Transverse colon (tissue), 4 donors: ENCODE results near the gene MRPL14. TPM values are rescaled to one million over a fixed set of nuclear protein-coding genes. Genes with fewer than 3 reads are reported as not detected.

ENCODE experiments used
- DNase-seq: peaks from one replicate; pipeline ENCODE4 v3.0.0-alpha.2; 2019
- H3K27ac ChIP-seq, 4 donors: fragments of 200-600 bp; sonication (generic); 2 replicates each; pipeline ENCODE4 v1.5.1; 2016 to 2018; ENCODE audit warnings: inconsistent platforms in 4 of 4
- H3K27me3 ChIP-seq: fragments of 200-600 bp; sonication (generic); 2 replicates; pipeline ENCODE4 v1.5.1; 2017; ENCODE audit warnings: inconsistent platforms
- H3K36me3 ChIP-seq, 4 donors: fragments of 200-600 bp; sonication (generic); 2 replicates each; pipeline ENCODE4 v1.5.1; 2017 to 2019; ENCODE audit warnings: inconsistent platforms in 4 of 4
- H3K4me1 ChIP-seq, 4 donors: fragments of 200-600 bp; sonication (generic); 2 replicates each; pipeline ENCODE4 v1.5.1; 2017 to 2020; ENCODE audit warnings: inconsistent platforms in 4 of 4
- H3K4me3 ChIP-seq, 4 donors: fragments of 200-600 bp; sonication (generic); 1 replicate in 1 of 4; 2 replicates in 3 of 4; pipeline versions ENCODE4 v1.5.1 to v1.6.1; 2017 to 2019; ENCODE audit warnings: inconsistent platforms in 4 of 4
- H3K9me3 ChIP-seq, 2 donors: fragments of 200-600 bp; sonication (generic); 2 replicates each; pipeline ENCODE4 v1.5.1; 2017 to 2019; ENCODE audit warnings: inconsistent platforms in 2 of 2
- EP300 ChIP-seq: sonication (generic); formaldehyde crosslinking; IDR thresholded peaks from one replicate; pipeline ENCODE4 v1.6.1; 2017; ENCODE audit warnings: antibody characterized with exemption, low read depth
- POLR2A ChIP-seq: fragments of 450-650 bp; IDR thresholded peaks from one replicate; pipeline ENCODE4 v1.6.1; 2016; ENCODE audit warnings: antibody characterized with exemption, mild to moderate bottlenecking, moderate library complexity
- POLR2AphosphoS5 ChIP-seq, 3 donors: sonication (generic); formaldehyde crosslinking; IDR thresholded peaks; one replicate each; pipeline ENCODE4 v1.6.1; 2016; ENCODE audit warnings: antibody characterized with exemption in 3 of 3
- WGBS, 2 donors: methylation state at CpG; one replicate each; pipeline ENCODE4 v1.1.5; 2018; ENCODE audit warnings: low coverage in 1 of 2; 5-methylcytosine and 5-hydroxymethylcytosine counted together
- in situ Hi-C, 4 donors: fragments of 200-750 bp; cut with MboI; loops; one replicate each; pipeline versions ENCODE4 v1.15.0 to v1.15.1; 2017; ENCODE audit warnings: low sequenced_read_pairs in 3 of 4, low pct_ligation_motif_present in 1 of 4, low pct_unique_long_range_greater_than_20kb in 1 of 4
- intact Hi-C: fragments of 100-400 bp; cut with DNase I; formaldehyde crosslinking; loops from one replicate; pipeline ENCODE4 v1.15.1; 2023; ENCODE audit warnings: low total_unique reads
- total RNA-seq, 4 donors: library from RNA; depleted of rRNA; stranded (reverse); fragments of >200 nt; gene quantifications; one replicate each; pipeline ENCODE4 v1.1.0, GENCODE V29; 2016
- TF ChIP-seq, protein P1 (sequence below), 5 experiments: fragments of 200-600 bp in 3 of 5; fragments of 450-650 bp in 2 of 5; sonication (generic) in 3 of 5; IDR thresholded peaks; 1 replicate in 2 of 5; 2 replicates in 3 of 5; pipeline ENCODE4 v1.5.1; 2016 to 2017; ENCODE audit warnings: antibody characterized with exemption in 5 of 5, inconsistent platforms in 3 of 5, mild to moderate bottlenecking in 2 of 5, moderate library complexity in 1 of 5

Gene MRPL14
- total RNA-seq, 4 donors from 2014 or later = 15.5 to 54.6 (median 45.9) TPM

DNA sequence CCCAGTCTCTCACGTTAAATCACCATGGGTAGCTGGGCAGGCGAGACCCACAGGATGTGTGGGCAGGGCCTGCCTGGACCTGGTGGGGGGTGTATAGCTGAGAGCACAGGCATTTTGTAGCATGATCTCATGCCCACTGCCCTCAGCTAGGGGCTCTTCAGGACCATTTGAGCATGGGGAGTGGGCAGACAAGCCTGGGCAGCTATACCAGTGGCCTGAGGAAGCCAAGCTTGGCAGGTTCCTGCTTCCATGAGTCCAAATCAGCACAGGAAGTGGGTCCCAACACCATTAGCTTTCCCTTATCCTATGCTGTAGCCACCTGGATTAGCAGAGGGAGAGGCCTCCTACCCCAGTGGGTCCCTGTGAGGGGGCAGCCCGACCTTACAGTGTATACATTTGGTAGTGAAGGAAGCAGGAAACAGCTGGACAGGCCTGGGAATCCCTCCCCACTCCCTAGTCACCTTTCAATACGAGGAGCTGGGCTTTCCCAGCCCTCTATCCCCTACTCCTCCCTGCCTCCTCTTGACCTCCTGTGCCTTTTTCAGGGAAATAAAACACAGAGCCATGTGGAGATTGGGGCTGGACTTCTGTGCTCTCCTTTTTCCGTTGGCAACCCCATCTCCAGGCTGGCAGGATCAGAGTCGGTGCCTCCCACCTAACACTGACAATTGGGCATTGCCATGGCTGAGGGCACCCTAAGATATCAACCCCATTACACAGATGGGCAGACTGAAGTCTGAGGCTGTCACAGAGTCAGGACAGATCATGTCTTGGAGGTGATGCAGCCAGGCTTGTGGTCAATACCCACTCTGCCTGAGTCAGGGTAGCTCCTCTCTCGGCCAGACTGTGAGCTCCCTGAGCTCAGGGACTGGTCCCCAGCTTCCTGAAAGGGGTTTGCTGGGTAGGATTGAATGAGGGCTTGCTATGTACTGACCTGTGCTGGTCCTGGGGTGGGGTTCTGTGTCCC is 59.8 kb downstream of the MRPL14 start:
- Histone ChIP-seq H3K27me3 (no peaks in the 10 kb centered on the region), H3K4me1 (peaks cover 0 to 13% (median 7%) of the 10 kb centered on the region in 4 donors), H3K9me3 (no peaks in the 10 kb centered on the region), H3K36me3 (no peaks in the 10 kb centered on the region), H3K4me3 (no peak overlapping the region), H3K27ac (no peak overlapping the region)
- TF ChIP-seq EP300 = no peak
- no peak for DNase-seq
- intact Hi-C loops (no loop called here), in situ Hi-C loops (no loop called here)
- WGBS, 2 donors = 67% methylated on average over 6 of the region's 7 CpGs; no CpG with 5 or more reads in 1 of the 2 donors

DNA sequence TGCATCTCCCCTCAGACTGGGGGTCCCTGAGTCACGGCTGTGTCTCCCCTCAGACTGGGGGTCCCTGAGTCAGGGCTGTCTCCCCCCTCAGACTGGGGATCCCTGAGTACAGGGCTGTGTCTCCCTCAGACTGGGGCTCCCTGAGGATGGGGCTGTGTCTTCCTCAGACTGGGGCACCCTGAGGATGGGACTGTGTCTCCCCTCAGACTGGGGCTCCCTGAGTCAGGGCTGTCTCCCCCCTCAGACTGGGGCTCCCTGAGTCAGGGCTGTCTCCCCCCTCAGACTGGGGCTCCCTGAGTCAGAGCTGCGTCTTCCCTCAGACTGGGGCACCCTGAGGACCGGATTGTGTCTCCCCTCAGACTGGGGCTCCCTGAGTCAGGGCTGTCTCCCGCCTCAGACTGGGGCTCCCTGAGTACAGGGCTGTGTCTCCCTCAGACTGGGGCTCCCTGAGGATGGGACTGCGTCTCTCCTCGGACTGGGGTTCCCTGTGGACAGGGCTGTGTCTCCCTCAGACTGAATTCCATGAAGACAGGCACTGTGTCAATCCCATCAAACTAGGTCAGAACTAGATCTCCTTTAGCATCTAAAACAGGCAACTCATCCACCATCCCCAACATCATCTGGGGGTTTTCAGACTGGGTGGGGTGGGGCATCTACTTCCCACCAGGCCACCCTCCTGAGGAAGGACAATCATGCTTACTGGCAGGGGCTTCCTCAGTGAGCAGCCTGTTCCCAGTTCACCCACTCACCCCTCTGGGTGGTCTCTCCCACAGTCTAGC is 60.7 kb downstream of the MRPL14 start:
- no peak for DNase-seq
- in situ Hi-C loops = no loop called here
- intact Hi-C loops = no loop called here
- TF ChIP-seq EP300 = no peak
- TF ChIP-seq, protein P1, sequence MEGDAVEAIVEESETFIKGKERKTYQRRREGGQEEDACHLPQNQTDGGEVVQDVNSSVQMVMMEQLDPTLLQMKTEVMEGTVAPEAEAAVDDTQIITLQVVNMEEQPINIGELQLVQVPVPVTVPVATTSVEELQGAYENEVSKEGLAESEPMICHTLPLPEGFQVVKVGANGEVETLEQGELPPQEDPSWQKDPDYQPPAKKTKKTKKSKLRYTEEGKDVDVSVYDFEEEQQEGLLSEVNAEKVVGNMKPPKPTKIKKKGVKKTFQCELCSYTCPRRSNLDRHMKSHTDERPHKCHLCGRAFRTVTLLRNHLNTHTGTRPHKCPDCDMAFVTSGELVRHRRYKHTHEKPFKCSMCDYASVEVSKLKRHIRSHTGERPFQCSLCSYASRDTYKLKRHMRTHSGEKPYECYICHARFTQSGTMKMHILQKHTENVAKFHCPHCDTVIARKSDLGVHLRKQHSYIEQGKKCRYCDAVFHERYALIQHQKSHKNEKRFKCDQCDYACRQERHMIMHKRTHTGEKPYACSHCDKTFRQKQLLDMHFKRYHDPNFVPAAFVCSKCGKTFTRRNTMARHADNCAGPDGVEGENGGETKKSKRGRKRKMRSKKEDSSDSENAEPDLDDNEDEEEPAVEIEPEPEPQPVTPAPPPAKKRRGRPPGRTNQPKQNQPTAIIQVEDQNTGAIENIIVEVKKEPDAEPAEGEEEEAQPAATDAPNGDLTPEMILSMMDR (IDR thresholded peaks at IDR 0.05) = no peak
- no peak for TF ChIP-seq POLR2A
- no peak for TF ChIP-seq POLR2AphosphoS5 (IDR thresholded peaks at IDR 0.05)
- Histone ChIP-seq H3K4me1 (peaks cover 0 to 13% (median 5%) of the 10 kb centered on the region in 4 donors), H3K9me3 (no peaks in the 10 kb centered on the region), H3K4me3 (no peak overlapping the region), H3K27me3 (no peaks in the 10 kb centered on the region), H3K27ac (no peak overlapping the region), H3K36me3 (no peaks in the 10 kb centered on the region)
- 91% methylated on average over 5 of the region's 6 CpGs; no CpG with 5 or more reads in 1 of the 2 donors for WGBS, 2 donors

DNA sequence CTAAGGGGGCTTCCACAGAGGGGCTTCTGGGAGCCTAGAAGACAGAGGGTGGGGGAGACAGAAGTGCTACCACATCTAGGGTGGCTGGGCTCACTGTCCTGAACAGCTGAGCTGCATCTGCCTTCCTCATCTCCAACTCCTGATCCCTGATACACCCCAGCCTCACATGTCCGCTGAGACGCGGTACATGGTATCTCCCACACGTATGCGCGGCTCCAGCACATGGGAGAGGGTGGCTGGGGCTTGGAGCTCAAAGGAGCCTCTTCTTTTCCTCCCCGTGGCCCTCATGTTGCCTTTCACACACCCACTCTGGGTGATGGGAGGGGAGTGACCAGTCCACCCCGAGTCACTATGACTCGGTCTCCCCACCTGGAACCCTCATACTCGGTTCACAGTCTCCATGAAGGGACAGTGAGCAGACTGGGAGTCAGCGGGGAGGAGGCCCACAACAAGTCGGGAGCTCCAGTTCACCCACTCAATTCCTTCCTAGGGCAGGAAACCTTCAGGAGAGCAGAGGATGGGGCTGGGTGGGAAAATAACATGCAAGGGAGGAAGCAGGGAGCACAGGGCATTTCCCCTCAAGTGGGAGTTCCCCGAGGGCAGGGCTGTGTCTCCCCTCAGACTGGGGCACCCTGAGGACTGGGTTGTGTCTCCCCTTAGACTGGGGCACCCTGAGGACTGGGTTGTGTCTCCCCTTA is 61.7 kb downstream of the MRPL14 start:
- intact Hi-C loops = no loop called here
- Histone ChIP-seq H3K36me3 (no peaks in the 10 kb centered on the region), H3K27ac (peak overlapping the region in 1 of 4 donors; percentile 16), H3K9me3 (no peaks in the 10 kb centered on the region), H3K4me3 (no peak overlapping the region), H3K27me3 (no peaks in the 10 kb centered on the region), H3K4me1 (peaks cover 0 to 16% (median 5%) of the 10 kb centered on the region in 4 donors)
- in situ Hi-C loops = no loop called here
- no peak for TF ChIP-seq POLR2A
- no peak for DNase-seq
- 85 to 100% methylated on average over 6 to 13 of the region's 13 CpGs for WGBS, 2 donors

DNA sequence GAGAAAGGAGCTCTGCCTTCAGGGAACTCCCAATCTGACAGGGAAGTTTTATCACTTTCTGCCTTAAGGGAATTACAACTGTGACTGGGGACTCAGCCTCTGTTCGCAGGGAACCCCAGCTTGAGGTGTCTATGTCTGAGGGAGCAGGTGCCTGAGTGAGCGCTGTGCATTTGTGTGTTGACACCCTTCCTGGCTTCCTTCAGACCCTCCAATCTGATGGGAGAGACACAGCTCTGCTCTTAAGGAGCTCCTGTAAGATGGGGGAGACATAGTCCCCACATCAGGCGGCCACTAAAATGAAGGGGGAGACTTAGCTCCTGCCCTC is 62.3 kb downstream of the MRPL14 start:
- peak overlapping the region in 1 of 4 donors; percentile 16 for H3K27ac ChIP-seq
- no peak overlapping the region for H3K4me3 ChIP-seq
- no peaks in the 10 kb centered on the region for H3K36me3 ChIP-seq
- in situ Hi-C loops (no loop called here), intact Hi-C loops (no loop called here)
- H3K9me3 ChIP-seq = no peaks in the 10 kb centered on the region
- WGBS, 2 donors = 82% methylated on average over 3 of the region's 3 CpGs; no CpG with 5 or more reads in 1 of the 2 donors
- H3K27me3 ChIP-seq = no peaks in the 10 kb centered on the region
- peaks cover 0 to 16% (median 5%) of the 10 kb centered on the region in 4 donors for H3K4me1 ChIP-seq
- no peak for DNase-seq
- TF ChIP-seq EP300 (no peak), POLR2A (no peak), POLR2AphosphoS5 (IDR thresholded peaks at IDR 0.05) (no peak)
- TF ChIP-seq, protein P1 (IDR thresholded peaks at IDR 0.05) = no peak
